CD4-positive, alpha-beta T cell treated with Interleukin-15 for 1 hour (primary cell): ENCODE measurements around the gene CST4.
"Not testable (repeated sequence)": the region's sequence is repeated elsewhere in the genome, so short reads cannot be mapped to it uniquely, and the experiment has no call there.

ENCODE experiments used
- DNase-seq: peaks from one replicate; pipeline ENCODE4 v3.0.0-alpha.2; 2020

The CST4 gene

GRCh38 chr20:23686046-23686750 lies 2.6 kb downstream of the CST4 start:
- no peak for DNase-seq

GRCh38 chr20:23685529-23685896 lies 3.3 kb downstream of the CST4 start:
- DNase-seq: not testable (repeated sequence)

GRCh38 chr20:23684261-23684660 lies 4.6 kb downstream of the CST4 start:
- DNase-seq: no peak

GRCh38 chr20:23683807-23684206 lies 5.0 kb downstream of the CST4 start:
- no peak for DNase-seq

GRCh38 chr20:23683281-23683680 lies 5.6 kb downstream of the CST4 start:
- no peak for DNase-seq

- no peak for DNase-seq
Measured at GRCh38 chr20:23680146-23680545, 8.7 kb downstream of the CST4 start.

GRCh38 chr20:23679133-23680092 lies 9.4 kb downstream of the CST4 start:
- DNase-seq: no peak

GRCh38 chr20:23673209-23673608 lies 15.6 kb downstream of the CST4 start:
- DNase-seq: no peak

- no peak for DNase-seq
Measured at GRCh38 chr20:23672158-23672557, 16.7 kb downstream of the CST4 start.

- DNase-seq: no peak
Measured at GRCh38 chr20:23671479-23671878, 17.4 kb downstream of the CST4 start.

GRCh38 chr20:23670361-23670760 lies 18.5 kb downstream of the CST4 start:
- DNase-seq: no peak

GRCh38 chr20:23669866-23670265 lies 19.0 kb downstream of the CST4 start:
- DNase-seq: no peak

- no peak for DNase-seq
Measured at GRCh38 chr20:23669327-23669726, 19.5 kb downstream of the CST4 start.

GRCh38 chr20:23668477-23668951 lies 20.3 kb downstream of the CST4 start:
- DNase-seq: peak; percentile 34

- no peak for DNase-seq
Measured at GRCh38 chr20:23667666-23668065, 21.2 kb downstream of the CST4 start.

GRCh38 chr20:23666698-23667097 lies 22.1 kb downstream of the CST4 start:
- no peak for DNase-seq

- no peak for DNase-seq
Measured at GRCh38 chr20:23666189-23666588, 22.6 kb downstream of the CST4 start.

- no peak for DNase-seq
Measured at GRCh38 chr20:23664954-23665353, 23.9 kb downstream of the CST4 start.

- not testable (repeated sequence) for DNase-seq
Measured at GRCh38 chr20:23664046-23664445, 24.8 kb downstream of the CST4 start.

- DNase-seq: no peak
Measured at GRCh38 chr20:23663180-23663579, 25.7 kb downstream of the CST4 start.

GRCh38 chr20:23662276-23662870 lies 26.5 kb downstream of the CST4 start:
- no peak for DNase-seq

GRCh38 chr20:23661002-23661429 lies 27.8 kb downstream of the CST4 start:
- no peak for DNase-seq
